CD4-positive, alpha-beta T cell treated with Interleukin-15 for 1 hour (primary cell): ENCODE results near the gene PRXL2A.
"Not testable (repeated sequence)": the region's sequence is repeated elsewhere in the genome, so short reads cannot be mapped to it uniquely, and the experiment has no call there.

ENCODE experiments used
- DNase-seq: peaks from one replicate; pipeline ENCODE4 v3.0.0-alpha.2; 2020

Gene PRXL2A

DNA sequence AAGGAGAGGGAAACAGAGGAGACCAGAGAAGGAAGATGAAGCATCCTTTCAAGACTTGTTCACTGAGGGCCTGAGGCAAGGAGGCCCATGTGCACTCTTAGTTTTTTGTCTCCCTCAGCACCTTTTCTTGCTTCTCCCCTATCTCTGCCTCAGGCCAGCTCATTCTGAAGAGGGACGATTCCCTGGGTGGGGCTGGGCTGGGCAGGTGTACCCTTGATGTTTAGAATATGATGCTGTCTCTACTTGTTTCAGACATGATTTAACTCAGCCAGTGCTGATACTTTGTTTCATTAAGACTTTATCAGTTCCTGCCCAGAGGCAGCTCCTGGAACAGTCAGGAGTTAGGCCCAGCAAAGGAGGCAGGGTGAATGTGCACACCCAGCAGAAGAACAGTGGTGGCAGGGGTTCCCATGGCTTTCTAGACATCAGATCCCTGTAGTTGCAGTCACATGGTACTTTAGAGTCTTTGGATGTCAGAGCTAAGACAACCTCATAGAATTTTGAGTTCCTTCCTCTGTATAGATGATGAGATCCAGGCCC, 3.4 kb downstream of the PRXL2A start:
- no peak for DNase-seq

DNA sequence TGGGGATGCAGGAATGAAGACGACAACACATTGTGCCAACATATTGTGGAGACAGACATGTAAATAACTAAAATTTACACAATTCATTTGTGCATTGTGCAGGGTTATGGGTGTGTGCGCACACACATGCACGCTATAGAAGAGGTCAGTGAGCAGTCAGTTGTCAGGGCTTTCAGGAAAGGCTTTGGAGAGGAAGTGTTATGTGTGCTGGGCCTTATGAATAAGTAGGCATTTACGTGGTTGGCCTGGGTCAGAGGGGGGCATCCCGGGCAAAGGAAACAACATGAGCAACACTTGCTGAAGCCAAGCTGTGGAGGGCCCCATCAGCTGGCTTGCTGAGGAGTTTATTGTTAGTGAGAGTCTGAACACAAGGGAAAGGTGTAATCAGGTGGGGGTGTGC, 4.1 kb downstream of the PRXL2A start:
- no peak for DNase-seq

DNA sequence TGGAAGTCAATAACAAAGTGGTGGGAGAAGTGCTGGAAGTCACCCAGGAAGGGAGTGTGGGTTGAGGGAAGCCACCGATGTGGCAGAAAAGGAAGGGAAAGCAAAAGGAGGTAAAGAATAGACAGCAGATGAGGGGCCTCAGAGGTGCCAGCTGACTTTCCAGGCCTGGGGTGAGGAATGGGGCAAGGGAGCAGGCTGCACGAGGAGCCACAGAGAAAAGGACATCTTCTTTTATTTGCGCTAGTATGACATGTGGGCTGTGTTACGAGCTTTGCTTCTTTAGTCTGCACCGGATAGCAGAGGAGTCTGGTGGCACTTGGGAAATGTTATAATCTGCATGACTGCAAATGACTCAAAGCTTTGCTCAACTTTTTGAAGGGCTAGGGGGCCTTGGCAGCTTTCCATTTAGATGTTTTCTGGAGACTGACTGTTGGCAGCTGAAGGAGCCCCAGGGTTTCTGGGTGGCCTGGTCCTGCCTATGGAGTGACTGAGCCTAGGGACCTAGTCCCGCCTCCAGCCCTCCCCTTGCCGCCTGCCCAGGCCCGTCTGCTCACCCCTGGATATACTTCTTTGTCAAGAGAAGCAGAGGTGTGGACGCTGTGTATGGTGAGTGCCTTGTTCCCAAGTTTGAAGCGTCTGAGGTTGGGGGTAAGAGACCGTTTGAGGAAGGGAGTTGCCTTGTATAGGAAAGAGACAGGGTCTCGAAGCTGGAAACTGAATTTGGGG, 5.1 kb downstream of the PRXL2A start:
- no peak for DNase-seq

DNA sequence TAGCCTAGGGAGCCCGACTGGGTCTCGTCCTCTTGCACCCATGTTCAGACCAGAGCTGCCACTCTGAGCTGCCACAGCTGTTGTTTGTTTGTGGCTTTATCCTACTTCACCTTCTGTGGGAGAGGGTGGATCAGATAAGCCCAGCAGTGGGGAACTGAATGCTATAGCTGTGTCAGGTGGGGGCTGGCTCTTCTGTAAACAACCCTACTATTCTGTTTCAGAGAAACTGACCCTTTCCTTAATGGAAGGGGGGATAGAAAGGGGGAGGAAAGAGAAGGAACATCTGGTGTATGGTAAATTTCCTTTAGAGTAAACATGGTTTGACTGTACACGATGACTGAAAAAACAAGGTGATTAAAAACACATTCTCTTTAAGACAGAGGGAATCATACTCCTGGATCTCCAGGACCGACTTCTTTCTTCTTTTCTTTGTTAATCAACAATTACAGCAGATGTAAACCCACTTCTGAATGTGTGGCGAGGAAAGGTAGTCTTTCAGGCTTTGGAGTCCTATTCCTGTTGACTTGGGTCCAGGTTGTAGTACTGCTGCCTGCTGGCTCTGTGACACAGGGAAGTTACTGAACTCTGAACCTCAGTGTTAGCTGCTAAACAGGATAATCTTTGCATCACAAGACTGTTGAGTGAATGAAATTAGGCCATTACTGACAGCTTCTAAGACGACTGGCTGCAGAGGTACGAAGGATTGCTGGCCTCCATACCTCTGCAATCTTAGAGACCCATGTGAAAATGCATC, 6.0 kb downstream of the PRXL2A start:
- DNase-seq = no peak

DNA sequence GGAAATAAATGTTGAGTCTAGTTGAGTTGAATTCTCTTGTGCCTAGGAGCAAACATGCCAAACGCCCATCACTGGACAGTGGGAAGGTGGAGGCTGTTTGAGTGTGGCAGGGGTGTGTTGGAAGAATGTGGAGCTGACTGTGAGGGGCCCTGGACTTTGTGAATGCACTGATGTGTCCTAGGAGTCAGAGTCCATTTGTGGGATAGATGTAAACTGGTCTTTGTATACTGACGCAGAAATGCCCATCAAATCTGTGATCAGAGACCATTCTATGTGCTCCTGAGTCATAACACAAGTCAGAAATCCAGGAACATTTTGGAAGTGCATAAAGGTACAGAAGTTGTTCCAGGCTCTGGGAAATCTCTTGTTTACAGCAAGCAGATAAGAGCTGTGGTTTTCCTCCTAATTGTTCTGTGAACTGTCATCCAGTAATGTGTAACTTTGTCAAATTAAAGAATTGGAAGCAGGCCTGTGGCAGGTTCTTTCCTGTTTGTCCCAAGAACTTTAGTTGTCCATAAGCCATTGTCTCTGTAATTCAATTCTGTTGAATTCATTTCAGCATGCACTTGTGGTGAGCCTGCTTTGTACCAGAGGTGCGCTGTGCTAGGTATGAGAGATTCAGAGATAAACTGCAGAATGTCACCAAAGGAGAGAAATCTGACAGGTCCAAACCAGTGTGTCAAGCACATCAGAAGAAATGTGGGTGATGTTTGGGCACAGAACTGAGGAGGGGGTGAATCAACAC, 7.6 kb downstream of the PRXL2A start:
- no peak for DNase-seq

DNA sequence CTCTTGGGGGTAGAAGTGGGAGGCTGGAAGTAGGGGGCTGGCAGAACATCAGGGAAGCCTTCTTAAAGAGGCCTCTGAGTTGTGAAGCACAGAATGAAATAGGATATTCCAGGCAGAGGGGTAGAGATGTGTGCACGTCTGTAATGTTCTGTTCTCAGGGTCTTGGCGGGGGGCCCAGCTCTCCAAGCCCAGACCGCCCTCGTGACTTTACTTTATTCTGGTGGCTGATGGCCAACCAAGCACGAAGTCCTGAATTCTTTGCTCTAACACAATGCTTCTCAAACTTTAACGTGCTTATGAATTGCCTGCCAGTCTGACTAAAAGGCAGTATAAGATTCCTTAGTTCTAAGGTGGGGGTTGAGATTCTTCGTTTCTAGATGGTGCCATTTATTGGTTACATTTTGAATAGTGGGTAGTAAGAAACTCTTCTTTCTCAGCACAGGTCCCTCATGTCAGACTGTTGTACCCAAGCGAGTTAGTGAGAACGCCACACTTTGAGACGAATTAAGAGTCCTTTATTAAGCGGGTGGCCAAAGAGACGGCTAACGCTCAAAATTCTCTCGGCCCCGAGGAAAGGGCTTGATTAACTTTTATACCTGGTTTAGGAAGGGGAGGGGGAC, 8.2 kb downstream of the PRXL2A start:
- no peak for DNase-seq

DNA sequence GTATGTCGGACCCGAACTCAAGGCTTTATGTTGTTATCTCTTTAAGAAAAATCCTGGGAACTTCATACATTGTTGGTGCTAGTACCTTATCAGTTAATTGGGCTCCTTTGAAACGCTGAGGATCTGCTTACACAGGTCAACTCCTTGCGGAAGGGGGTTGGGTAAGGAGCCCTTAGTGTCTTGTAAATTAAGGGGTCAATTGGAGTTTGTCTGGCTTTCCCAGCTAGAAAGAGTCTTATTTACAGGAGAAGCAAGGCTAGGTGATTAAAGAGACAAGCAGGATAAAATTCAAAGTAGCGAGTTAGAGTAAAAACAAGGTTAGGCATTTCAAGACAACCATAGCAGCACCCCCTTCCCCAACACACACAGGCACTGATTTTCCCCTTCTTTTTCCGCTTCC, 8.9 kb downstream of the PRXL2A start:
- DNase-seq = not testable (repeated sequence)

DNA sequence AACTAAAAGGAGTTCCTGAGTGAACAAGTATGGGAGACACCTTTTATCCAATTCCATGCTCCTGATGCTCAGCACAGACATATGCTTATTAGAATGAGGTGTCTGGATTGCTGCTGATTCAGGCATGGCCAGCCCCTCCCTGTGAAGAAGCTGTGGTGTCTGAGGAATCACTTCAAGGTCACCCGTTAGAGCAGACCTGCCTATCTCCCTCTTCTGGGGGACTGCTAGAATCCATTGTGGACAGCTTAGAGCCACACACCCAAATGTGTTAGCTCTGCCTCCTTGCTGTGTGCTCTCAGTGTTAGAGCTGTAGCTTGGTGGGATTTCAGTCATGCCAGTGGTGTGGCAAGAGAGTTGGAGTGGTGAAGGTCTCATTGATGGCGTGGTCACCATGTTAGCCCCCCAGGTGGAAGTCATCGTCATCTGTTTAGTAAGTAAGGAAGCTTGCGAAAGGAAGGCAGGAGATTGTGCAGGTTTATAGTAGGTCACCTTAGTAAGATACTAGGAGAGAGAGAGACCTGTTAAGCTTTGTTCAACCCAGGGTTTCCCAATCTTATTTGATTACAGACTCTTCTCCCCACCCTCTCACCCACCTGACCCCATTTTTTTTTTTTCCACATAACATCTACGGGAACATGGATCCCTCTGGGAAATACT, 12.8 kb downstream of the PRXL2A start:
- no peak for DNase-seq

DNA sequence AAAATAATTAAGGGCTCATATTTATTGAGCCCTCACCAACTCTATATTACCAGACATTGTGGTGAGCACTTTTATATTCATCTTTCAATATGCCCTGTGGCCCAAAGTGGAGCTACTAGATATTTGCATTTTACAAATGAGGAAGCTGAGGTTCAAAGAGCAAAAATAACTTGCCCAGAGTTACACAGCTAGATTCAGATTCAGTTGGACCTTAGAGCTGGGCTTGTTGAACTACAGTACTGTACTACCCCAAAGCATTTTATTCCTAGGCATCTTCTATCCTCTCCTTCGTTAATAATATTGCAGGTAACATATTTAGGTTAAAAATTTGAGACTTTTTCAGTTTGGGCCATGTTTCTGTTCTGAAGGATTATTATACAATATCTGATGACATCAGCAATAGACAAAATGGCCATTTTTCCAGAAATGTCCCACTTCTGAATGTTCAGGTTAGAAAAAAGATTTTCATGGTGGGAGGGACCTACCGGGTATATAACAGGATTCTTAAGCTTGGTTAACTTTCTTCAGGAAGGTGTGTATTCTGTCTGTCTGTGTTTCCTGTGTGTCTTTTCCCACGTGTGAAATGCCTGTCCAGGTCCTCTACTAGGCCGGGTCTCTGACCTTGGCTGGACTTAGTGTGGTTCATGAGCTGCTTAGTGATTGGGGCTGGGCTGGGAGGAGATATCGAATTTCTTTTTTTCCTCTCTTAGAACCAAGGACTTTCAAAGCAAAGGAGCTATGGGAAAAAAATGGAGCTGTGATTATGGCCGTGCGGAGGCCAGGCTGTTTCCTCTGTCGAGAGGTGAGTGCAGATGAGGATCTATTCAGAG, 13.6 kb downstream of the PRXL2A start:
- no peak for DNase-seq

DNA sequence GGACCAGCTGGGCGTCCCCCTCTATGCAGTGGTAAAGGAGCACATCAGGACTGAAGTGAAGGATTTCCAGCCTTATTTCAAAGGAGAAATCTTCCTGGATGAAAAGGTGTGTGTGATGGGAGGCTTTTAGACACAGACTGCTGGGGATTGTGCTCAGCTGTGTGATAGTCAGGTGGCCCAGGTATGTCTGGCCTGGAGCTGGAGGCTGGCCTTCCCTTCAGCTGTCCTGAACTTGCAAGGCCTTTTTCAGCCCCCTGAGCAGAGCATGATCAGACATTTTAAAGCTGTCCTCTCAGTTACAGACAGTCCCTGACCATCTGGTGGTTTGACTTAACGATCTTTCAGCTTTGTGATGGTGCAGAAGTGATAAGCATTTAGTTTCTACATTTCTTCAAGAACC, 17.6 kb downstream of the PRXL2A start:
- no peak for DNase-seq

DNA sequence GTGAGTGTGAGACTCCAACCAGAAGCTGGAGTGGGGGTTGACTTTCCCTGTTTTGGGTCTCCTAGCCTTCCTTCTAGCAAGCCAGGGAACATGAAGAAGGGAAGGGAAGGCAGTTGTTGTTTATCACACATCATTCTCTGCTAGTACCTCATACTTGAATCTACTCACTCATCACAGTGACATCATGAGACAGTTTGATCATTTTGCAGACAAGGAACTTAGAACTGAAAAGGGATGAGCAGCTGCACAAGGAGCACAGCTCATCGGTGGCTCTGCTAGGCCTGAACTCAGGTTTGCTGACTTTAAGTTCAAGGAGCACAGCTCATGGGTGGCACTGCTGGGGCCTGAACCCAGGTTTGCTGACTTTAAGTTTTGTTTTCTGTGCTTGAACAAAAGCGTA, 19.2 kb downstream of the PRXL2A start:
- no peak for DNase-seq

DNA sequence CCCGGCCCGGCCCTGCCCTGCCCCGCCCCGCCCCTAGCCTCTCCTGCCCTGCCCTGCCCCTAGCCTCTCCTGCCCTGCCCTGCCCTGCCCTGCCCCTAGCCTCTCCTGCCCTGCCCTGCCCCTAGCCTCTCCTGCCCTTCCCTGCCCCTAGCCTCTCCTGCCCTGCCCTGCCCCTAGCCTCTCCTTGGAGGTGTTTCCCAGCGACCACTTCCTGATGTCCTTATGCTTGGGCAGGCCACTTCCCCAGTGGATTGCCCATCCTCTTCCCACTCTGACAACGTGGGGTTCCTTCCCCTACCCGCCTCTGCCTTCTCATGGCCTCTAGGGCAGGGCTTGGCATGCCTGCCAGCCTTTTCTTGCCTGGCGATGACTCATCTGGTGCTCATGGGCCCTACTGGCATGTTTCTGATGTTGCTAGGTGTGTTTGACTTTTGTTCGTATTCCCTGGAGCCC, 21.2 kb downstream of the PRXL2A start:
- no peak for DNase-seq

DNA sequence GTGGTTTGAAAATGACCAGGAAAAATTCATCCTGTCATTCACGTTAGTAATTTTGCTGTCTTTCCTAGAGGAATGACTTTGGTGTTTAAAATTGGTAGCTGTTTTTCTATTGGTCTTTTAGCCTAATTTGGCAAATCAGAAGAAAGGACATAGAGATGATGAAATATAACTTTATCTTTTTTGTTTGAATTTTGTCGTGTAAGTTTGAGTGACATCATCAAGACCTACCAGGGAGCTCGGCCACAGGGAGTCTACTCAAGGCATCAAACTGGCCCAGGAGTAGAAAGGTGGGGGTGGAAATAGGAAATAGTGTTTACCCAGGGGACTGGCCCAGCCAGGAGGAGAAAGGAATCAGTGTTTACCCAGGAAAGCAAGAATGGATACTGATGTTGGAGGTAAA, 24.8 kb downstream of the PRXL2A start:
- DNase-seq = no peak

DNA sequence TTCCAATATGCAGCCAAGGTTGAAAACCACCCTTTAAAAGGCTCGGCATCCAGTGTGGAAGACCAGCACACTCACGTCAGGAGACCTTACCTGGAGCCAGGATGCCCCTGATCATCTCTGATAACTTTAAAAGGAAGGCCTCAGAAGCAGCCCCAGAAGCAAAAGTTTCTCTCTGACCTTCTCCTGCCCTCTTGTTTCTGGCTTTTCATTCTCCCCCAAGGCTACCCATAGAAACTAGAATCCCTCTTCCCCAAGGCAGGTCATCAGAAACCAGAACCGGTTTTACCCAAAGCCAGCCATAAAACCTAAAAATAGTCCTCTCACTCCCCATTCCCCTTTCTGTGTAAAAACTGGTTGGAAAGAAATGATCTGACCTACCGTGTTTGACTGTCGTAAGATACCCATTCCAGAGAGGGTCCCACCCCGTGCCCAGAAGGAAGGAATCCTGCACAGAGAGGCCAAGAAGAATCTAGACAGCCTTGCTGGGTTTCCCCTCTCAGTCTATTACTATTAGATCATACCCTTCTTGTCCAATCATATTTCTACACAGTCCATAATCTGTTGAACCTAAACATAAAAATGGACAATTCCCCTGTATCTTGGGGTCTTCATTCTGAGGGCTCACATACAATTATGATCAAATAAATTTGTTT, 28.2 kb downstream of the PRXL2A start:
- DNase-seq = no peak

DNA sequence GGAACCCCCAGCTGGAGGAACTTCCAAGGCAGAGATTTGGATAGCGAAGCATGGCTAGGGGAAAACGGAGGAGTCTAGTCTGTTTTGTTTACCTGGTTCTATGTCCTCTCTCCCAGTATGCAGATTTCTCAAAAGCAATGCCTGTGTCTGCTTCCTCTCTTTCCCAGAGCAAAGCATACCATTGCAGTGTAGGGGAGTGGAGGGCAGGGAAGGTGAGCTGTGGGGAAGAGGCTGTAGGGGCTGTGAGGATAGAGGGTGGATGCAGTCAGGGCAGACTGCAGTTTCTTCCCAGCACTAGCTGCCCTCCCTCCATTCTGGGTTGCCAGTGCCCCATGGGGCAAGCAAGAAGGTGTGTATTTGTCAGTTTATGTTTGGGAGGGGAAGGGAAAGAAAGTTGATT, 28.9 kb downstream of the PRXL2A start:
- DNase-seq = no peak

DNA sequence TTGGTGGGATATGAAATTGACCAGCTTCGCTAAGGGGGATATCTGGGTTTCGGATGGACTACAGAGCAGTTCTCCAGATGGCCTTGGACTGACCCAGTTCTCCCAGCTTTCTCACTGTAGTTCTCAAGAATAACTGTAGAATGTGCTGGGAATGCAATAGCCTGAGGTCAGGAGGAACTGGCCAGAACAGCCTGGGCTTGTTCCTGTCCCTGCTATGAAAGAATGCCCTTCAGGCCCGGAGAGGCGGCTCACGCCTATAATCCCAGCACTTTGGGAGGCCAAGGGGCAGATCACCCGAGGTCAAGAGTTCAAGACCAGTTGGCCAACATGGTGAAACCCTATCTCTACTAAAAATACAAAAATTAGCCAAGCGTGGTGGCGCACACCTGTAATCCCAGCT, 33.5 kb downstream of the PRXL2A start:
- DNase-seq = no peak

DNA sequence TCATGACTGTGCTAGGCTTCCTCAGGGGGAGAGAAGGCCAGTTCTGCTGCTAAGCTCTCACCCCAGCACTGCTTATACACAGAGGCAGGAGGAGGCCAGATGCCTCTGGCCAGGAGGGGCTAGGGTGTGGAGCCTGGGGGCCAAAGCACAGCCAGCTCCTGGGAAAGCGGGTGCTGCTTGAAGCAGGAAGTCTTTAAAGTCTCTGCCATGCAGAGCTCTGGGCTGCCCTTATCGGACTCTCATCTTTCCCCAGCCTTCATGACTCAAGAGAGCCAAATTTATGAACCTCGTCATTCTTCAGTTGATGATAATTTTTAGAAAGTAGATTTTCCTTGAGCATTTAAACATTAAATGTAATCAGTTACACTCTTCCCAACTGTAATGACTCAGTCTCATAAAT, 34.5 kb downstream of the PRXL2A start:
- no peak for DNase-seq

DNA sequence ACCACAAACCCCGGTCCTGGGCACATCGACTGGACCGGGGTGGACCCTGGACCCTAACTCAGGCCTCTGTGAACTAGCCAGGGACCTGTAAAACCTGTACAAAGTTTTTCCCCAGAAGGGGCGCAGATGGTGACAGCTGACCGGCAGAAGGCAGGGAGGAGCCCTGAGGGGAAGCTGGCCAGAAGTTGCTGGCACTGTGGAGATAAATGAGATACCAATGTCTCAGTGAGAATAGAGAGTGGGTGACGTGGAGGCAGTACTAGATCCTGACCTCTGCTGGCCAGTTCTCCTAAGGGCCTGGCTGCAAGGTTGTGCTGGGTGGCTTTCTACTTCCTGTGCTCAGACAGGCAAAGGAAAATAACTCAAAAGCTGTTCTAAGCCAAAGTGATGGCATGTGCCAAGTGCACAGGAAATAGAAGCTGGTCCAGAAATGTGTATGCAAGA, 35.2 kb downstream of the PRXL2A start:
- DNase-seq = no peak

DNA sequence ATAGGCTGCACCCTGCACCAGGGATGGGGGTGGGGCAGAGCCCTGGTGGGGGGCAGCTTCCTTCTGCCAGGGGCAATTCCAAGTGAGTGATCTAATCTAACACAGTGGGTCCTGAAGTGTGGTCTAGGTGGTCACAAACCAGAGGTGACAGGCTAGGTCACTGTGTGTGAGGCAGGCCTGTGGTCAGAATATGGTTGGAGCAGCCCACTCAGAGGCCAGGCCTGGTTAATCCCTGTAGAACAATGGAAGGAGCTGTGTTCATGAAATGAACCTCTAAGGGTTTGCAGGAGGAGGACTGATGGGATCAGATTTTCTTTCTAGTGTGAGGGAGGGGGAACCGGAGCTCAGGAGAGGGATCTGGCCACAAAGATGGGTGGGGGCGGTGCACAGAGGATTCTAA, 35.8 kb downstream of the PRXL2A start:
- DNase-seq = no peak

DNA sequence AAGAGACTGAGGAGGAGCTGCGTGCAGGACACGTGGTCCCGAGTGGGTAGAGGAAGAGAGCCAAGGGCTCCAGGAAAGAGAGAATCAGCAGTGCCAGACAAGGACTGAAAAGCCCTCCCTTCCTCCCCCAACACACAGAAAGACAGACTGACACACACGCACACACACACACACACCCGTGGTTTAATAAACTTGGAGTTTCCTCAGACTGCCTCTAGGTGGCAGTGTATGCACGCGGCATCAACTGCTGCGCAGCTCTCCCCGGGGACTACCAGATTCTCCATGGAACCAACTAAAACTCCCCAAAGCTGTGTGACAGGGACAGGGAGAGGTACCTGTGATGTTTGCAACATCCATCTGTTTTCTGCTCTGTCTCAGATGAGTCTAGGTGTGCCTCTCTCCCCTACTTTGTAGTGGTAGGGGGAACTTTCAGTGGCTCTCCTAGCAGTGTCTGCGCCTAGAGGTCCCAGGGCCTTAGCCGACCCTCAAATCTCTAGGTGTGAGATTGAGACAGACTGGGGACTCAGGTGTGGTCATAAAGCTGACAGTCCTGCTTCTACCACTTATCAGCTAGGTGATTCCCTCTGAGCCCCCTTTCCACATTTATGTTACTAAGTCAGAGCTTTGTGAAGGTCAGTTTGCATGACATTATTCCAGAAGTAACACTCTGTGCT, 36.4 kb downstream of the PRXL2A start:
- DNase-seq = peak; percentile 76
